Spleen (tissue), 7 donors: ENCODE results near the gene NUP210L.

ENCODE experiments used
- CTCF ChIP-seq, 11 experiments: fragments of 200-600 bp in 7 of 11; fragments of 450-650 bp in 4 of 11; sonication (generic) in 4 of 11; IDR thresholded peaks in 8 of 11; conservative IDR thresholded peaks in 3 of 11; 1 replicate in 7 of 11; 2 replicates in 4 of 11; pipeline versions ENCODE4 v1.4.0 to v1.8.0; 2016 to 2021; ENCODE audit warnings: antibody characterized with exemption in 11 of 11, inconsistent platforms in 4 of 11, mild to moderate bottlenecking in 1 of 11
- POLR2A ChIP-seq, 3 donors: fragments of 450-650 bp; IDR thresholded peaks; one replicate each; pipeline ENCODE4 v1.5.1; 2017; ENCODE audit warnings: antibody characterized with exemption in 3 of 3, mild to moderate bottlenecking in 1 of 3
- donor health status: DM: no; HTN: no; CAD: no; lungs with moderate emphysema.
- donor health status: DM: no; HTN: no; CAD: no.
- donor health status: DM: no; HTN: no; CAD: no.

- no peak for TF ChIP-seq CTCF (IDR thresholded peaks at IDR 0.05 in 8 of 11, conservative IDR thresholded peaks at IDR 0.05 in 3 of 11)
- no peak for TF ChIP-seq POLR2A (IDR thresholded peaks at IDR 0.05)
Observed at GRCh38 chr1:154154053-154154452, 820 bp downstream of the NUP210L start.
